D341Med (cell line): ENCODE results near the gene ITPKB.
"Not testable (repeated sequence)": the region's sequence is repeated elsewhere in the genome, so short reads cannot be mapped to it uniquely, and the experiment has no call there.

Experiments
- DNase-seq: peaks from one replicate; pipeline ENCODE4 v3.0.0; 2012; ENCODE audit warnings: low spot score

The ITPKB gene

DNA sequence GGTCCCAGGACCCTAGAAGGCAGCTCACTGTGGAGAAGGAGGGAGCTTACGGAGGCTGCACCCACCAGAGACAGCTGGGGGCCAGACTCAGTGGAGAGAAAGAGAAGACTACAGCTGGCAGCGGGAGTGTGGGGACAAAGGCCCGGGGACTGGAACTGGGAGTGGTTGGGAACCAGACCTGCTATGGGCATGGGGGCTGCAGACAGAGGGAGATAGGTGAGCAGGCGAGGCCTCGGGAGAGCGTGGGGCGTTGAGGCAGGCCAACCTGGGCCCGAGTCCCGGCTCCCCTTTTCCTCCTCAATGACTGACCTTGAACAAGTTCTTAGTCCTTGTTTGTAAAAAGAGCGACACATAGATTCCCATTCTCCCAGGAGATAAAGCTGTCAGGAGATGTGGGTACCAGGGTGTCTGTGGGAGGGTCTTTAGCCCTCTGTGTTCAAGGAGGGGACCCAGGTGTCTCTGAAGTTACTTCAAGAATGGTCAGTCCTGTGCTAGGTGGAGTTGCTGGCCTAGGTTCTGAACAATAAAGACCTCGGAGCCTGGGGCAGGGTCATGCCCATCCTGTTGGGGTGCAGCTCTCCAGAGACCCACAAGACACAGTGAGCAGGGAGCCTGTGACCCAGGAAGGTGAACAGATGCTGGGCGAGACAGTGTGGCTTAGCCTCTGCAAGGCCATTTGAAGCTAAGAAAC lies 87.9 kb downstream of the ITPKB start:
- no peak for DNase-seq

DNA sequence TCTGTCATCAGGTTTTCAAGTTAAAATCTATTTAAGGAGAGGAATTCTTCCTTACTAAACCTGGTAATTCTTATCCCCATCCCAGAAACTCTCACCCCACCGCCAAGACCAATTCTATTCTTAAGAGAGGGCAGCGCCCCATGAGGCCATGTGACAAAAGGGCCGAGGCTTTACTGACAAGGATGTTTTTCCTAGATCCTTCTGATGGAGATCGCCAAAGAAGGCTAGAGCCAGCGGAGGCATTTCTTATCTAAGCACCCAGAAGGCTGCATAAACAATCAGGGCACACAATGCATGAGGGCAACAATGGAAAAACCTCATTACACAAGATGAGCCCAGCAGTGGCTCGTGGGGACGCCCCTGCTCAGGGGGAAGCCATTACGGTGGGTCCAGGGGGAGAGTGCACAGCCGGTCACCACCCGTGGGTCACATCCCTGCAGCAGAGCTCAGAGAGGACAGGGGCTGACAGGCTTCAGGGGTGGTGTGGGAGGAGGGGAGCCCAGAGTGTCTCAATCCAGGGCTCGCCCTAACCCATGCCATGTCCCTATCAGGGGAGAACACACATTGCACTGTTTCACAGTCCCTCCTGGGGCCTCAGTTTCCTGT lies 88.7 kb downstream of the ITPKB start:
- no peak for DNase-seq

DNA sequence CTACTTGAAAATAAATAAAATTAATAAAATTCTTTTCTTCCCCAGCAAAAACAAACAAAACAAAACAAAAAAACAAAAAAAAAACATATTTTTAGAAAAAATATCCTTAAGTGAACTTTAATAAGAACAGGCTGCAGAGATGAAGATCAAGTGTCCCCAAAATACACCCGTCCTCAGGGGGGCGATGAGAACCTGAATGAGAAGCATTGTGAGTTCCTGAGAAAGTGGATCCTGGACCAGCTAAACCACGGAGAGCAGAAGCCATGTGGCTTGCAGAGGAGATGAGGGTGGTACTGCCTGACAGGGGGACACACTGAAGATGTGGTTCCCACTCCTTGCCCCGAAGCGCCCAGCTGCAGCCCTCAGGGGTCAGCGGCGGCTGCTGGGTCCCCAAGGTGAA lies 89.3 kb downstream of the ITPKB start:
- DNase-seq, result peak; percentile 67

DNA sequence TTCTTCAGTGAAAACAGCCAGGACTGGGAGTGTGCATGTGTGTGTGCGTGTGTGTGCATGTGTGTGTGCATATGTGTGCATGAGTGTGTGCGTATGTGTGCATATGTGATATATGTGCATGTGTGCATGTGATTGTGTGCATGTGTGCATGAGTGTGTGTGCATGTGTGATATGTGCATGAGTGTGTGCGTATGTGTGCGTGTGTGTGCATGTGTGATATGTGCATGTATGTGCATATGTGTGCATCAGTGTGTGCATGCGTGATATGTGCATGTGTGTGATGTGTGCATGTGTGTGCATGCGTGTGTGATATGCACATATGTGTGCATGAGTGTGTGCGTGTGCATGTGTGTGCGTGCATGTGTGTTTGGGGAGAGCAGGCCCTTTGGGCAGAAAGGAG lies 89.8 kb downstream of the ITPKB start:
- no peak for DNase-seq

DNA sequence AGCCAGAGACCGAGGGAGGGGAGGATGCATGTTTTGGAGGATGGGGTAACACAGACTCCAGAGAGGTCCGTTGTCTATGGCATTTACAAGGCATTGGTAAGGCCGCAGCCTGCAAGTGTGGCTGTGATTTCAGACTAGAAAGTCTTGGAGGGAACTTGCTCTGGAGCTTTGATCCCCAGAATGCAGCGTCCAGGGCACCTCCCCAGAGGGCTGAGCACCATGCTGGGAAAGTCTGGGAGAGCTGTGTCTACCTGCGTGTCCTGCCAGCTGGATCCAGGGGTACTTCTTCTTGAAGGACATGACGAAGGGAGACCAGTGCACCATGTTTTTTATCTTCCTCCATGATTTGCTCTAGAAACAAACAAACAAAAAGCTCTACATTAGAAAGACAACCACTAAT lies 90.7 kb downstream of the ITPKB start:
- no peak for DNase-seq

DNA sequence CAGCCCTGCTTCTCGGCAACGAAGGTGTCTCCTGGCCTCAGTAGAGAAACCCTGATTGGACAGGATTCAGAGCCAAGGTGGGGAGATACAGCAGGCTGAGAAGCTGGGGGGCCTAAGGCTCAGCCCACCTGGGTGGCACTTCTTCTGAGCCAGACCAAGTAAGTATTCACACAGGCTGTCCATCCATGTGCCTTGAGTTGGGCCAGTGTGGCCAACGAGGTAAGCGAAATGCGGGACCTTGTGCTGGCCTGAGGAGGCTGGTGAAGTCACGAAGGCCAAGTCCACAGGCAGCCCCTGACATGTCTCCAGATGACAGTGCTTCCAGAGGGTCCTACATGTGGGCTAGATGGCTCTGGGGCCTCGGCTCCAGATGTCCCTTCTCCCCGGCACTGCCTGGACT lies 91.4 kb downstream of the ITPKB start:
- DNase-seq, result no peak

DNA sequence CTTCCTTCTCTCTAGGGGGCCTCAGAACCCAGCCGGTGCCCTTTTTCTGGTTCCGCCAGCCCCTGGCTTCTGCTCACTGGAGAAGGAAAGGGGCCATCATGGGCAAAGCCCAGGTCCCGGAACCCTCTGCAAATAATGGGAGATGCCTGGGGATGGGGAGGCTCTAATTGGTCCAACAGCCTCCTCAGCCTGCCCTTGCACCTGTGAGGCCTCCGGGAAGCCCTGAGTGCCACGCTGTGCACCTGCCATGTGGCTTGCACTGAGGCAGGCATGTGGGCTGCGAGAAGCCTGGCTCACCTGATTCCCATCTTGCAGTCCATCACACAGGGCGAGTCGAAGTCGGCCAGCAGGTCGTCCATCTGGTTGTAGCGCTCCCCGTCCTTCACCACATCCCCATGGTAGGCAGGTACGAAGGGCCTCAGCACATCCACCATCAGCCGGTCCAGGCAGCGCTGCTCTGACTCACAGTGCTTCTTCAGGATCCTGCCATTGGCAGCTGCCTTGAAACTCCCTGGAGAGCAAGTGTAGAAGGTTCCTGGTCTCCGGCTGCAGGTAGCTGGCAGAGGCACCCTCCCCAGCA lies 92.1 kb downstream of the ITPKB start:
- no peak for DNase-seq

DNA sequence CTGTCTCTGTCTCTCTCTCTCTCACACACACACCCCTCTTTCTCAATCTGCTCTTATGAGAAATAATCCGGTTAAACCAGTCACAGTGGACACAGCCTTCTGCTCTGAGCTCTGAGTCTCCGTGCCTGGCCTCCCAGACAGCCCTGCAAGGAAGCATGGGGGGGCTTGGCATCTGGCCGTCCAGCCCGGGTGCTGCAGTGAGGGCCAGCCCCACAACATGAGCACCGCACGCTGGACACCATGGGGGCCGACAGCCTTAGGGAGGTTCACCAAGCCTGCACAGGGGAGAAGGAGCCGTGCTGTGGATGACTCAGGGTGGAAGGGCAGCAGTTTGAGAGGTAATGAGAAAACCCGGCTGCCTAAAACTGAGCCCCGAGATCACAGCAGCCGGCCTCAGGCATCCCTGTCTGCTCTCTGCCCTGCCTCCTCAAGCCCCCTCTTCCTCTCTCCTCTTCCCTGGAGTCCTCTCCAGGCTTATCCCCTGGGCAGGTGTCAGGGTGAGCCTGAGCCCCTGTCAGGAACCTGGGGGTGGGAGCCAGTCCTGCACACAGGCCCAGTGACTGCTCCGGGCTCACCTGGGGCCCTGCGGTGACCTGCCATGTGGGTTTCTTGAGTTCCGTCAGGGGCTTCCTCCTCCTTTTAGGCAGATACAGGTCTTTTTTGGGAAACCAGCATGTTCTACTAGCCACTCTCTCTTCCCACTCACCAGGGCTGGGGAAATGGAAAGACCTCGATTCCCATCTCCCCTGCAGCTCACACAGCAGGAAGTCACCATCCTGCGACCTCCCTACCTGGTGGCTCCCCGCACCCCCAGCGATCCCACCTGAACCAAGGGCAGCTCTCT lies 92.8 kb downstream of the ITPKB start:
- no peak for DNase-seq

DNA sequence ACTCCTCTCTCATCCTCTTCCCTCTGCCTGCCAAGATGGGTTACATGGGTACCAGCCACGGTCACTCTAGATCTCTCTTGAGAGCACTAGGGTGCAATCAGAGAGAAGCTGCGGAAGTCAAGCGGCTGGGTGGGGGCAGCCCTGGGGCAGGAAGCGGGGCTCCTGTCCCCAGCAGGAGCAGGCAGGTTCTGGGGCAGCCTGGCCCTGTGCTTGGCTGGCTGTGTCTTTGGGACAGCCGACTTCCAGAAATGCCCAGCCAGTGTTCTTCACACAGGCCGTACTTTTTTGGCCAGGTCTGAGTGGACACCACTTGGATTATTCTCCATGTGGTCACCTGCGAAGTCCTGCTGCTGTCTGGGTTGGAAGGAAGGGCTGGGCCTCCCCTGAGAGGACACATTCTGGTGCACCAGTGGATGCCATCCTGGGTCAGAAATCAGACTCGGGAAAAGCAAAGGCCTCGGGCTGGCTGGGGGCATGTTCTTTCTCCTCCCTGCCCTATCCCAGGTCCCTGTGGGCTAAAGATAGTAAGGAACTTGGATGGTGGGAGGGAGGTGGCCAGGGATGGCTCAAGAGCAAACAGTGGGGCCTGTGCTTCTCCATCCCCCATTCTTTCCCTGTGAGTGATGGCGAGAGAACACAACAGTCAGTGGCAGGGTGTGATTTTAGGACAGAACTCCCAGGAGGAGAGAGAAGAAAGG lies 93.7 kb downstream of the ITPKB start:
- no peak for DNase-seq

DNA sequence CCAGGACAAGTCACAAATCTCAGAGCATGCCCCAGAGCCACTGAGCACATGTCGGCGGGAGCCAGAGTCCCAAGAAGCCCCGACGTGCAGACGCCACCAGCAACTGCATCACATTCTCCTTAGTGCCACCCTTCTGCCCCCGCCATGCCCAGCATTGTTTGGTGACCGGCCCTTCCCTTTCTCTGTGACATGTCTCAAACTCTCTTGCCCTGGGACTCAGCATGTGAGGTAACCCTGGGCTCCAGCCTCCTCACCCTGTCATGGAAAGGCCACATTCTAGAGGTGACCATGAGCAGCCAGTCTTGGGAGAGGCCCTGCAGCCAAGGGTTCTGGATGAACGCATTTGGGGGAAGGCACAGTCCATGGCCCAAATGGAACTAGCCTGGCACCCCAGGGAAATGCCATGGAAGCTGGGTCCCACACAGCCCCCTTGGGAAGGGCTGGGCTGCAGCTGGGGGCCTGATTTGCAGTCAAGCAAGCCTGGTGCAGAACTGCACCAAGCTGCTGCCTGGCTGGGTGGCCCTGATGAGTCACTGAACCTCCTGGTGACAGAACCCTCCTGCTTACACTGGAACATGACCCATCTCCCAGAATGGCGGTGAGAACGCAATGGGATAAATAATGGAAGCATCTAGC lies 94.4 kb downstream of the ITPKB start:
- no peak for DNase-seq

DNA sequence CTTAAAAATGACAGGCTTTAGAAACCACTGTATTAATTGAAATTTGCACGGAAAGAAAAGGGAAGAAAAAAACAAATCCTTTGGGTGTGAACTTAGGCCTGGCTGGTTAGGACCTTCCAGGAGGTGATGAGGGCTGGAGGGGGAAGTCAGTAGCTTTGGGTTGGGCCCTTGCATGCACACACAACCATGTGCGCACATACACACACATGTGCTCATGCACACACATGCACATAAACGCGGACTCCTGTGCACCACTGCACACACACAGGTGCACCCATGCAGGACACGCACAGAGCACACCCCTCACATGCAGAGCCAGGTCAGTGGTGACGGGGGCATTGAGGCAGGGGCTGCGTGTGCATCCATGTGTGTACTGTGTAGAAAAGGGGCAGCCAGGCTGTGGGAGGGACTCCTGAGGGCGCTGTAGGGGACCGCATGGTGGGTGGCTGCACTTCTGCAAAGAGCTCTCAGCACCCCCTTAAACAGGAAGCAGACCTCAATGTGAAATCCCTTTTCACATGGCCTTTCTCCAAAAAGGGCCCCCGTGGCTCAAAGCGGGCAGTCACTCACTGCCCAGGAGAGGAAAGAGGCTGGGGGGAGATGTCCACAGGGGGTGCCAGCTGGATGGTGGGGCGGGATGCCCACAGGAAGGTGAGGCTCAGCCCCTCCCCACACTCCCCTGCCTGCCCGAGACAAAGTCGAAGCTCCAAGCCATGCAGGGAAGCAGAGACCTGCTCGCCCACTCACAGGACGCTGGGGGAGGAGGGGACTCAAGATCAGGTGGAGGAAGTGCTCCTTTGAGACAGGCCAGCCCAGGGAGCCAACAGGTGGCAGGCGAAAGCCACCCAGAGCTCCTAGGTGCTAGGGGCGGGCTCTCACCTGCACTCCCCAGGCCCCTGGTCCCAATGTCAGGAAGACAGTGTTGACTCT lies 95.2 kb downstream of the ITPKB start:
- no peak for DNase-seq

DNA sequence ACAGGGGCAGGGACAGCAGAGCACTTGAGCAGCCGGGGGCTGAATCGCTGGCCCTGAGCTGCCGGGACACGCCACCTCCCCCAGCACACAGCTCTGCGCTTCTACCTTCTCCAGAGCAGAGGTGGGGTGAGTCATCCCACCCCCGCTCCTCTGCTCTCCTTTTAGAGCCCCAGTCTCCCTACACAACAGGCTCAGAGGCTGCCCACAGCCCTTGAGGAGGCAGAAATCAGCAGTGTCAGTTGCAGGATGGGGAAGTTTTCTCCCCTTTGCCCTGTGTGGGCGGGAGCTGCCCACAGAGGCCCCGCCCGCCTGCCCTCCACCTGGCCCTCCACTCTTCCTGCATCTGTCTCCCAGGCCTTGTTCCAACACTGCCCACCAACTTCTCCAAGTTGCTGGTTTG lies 95.9 kb downstream of the ITPKB start:
- DNase-seq, result no peak

DNA sequence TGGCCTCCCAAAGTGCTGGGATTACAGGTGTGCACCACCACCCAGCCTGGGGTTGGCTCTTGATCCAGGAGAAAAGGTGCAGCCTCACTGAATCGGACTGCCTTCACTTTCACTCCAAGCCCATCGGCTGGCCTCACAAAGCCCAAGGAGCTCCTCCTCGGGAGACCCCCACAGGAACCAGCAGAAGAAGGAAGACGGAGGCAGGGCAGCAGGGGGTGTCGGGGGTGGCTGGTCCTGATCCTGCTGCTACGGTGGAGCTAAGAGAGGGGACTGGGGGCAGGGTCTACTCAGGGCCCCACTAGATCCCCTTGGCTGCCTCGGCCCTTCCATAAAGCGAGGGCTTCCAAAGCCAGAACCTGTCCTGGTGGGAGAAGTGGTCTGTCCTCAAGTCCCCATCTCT lies 96.7 kb downstream of the ITPKB start:
- DNase-seq, result no peak

DNA sequence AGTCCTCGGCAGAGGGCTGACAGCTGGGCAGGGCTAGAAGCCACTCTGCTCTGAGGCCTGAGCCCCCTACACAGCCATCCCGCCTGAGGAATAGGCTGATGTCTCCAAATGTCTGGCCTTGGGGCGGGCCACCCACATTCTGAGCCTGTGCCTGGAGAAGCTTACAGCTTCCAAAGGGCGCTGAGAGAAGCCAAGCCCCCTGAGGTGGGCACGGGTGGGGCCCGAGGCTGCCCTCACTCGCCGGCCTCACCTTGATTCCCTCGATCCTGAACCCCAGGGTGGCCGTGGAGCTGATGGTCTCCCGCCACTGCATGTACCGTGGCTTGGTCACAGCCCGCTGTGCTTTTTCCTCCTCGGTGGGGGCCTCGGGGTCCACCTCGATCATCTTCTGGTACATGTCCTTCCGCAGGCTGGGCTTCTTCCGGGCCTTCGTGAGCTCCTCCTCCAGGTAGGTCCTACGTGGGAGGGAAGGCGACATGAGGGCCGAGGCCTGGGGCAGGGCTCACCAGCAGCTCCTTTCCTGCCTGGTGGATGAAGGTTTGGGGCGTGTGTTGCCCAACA lies 97.3 kb downstream of the ITPKB start:
- DNase-seq, result no peak

DNA sequence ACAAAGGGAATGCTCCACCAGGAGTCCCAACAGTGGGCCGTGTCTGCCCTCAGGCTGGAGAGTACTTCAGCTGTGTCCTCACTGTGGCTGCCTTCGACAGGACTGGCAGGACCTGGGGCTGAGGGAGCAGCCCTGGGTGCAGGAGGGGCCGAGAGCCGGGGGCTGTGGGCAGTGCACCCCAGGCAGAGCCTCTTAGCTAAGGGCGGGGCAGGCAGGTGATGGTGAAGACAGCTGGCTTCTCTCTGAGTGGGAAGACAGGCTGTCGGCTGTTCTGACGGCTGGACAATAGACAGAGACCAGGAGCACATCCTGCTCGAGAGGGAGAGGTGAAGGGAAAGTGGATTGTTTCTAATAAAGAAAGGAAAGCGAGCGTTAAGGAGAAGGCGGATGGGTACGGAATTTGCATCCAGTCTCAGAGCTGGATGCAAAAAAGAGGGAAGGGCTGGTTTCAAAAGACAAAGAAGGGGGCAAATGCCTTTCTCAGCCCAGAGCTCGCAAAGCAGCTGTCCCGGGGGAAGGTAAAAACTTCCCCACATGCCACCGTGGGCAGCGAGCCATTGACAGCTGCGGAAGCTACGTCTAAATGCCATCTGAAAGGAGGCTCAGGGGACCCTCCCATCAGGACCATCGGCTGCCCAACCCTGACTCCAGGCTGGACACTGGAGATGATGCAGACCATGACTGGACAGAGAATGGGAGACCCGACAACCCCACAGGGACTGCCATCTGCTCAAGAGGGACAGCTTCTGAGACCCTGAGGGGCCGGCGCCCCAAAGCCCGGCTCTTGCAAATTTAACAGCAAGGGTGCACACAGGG lies 98.6 kb downstream of the ITPKB start:
- no peak for DNase-seq

DNA sequence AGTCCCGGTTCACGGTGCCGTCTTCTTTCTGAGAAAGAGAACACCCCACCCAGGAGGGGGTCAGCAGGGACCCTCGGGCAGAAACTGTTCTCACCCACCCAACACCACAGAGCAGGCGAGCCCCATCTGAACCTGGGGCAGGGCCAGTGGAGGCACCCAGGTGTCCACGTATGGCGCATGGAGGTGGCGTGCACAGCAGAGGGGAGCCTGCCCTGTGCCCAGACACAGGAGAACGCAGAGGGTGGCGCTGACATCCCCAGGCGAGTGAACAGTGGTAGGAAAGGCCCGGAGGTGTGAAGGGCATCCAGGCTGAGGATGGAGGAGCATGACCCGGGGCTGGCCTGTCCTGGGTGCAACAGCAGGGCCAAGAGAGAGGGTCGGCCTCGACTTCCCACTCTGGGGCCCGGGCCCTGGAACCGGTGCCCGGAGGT lies 99.4 kb downstream of the ITPKB start:
- no peak for DNase-seq

DNA sequence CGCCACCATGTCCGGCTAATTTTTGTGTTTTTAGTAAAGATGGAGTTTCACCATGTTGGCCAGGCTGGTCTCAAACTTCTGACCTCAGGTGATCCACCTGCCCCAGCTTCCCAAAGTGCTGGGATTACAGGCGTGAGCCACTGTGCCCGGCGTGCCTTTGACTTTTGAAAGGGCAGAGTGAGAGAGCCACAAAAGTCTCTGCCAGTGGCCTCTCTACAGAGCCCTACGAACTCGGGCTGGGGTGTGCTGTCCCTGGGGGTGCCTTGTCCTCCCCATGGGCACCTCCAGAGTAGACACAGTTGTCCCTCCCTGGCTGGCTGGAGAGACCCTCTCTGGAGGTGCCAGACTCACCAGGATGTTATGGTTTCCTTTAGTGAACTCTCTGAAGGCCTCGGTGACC lies 99.9 kb downstream of the ITPKB start:
- not testable (repeated sequence) for DNase-seq

DNA sequence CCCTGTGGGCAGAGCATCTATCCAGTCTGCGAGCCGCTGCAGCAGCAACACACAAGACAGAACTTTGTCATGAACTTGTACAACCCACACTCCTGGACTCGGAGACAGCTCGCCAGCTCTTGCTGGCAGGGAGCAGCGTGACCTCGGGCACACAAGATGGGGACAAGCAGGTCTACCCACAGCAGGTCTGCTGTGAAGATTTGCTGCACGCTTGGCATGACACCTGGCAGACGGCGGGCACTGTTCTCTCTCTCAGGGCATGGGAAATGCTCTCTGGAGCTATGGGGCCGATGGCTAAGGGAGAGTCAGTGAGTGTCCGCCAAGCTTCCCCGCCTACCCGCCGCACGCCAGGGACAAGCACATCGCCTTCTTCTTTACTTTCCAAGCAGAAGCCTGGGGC lies 100.5 kb downstream of the ITPKB start:
- DNase-seq, result no peak

DNA sequence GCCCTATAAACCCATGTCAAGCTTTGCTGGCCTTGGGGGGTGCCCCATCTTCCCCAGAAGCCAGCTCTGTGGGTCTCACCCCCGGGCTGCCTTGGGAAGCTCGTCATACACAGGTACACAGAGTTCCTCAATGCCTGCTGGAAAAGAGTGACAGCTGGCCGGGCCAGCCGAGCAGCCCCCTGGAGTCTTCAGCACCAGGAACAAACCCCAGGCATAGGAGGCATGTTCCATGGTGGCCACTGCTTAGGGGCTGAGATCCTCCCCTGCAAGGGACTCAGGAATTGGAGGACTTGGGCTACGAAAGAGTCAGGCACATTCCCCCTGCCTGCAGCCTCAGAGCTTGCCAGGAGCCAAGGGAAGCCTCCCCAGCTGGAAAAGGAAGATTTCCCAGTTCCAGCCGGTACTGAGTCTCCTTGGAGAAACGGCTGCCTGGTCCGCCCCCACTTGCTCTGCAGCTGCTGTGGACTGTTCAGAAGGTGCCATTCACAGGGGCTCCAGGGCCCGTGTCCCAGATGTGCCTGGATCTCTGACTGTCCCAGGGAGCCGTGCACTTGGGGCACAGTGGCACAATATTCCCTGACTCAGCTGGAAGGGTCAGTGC lies 101.0 kb downstream of the ITPKB start:
- DNase-seq, result no peak
